Right lobe of liver (tissue), 6 donors: ENCODE data around the gene LZTS3. TPM values are rescaled to one million over a fixed set of nuclear protein-coding genes. Genes with fewer than 3 reads are reported as not detected.
A peak's percentile ranks its signal among the peaks of the same experiment; 100 is the strongest.

Source experiments
- ATAC-seq, 4 donors: fragments of 200-7000 bp; cut with Tn5 transposase; one replicate each; pipeline ENCODE4 v1.9.1; 2020; ENCODE audit warnings: mild to moderate bottlenecking in 4 of 4, moderate library complexity in 4 of 4
- DNase-seq, 3 donors: peaks; one replicate each; pipeline ENCODE4 v3.0.0-alpha.2; 2020
- H3K27ac ChIP-seq, 3 donors: fragments of 200-600 bp; one replicate each; pipeline ENCODE4 v1.8.0; 2022
- H3K27me3 ChIP-seq, 2 donors: fragments of 200-600 bp; one replicate each; pipeline ENCODE4 v1.8.0; 2022
- H3K36me3 ChIP-seq, 4 donors: fragments of 200-600 bp; sonication (generic) in 1 of 4; one replicate each; pipeline versions ENCODE4 v1.5.1 to v1.8.0; 2017 to 2022; ENCODE audit warnings: control low read depth in 1 of 4
- H3K4me1 ChIP-seq, 4 donors: fragments of 200-600 bp; sonication (generic) in 1 of 4; one replicate each; pipeline versions ENCODE4 v1.5.1 to v1.8.0; 2017 to 2022; ENCODE audit warnings: control low read depth in 1 of 4
- H3K4me3 ChIP-seq, 3 donors: fragments of 200-600 bp; one replicate each; pipeline ENCODE4 v1.8.0; 2022
- H3K9me3 ChIP-seq, 4 donors: fragments of 200-600 bp; sonication (generic) in 1 of 4; one replicate each; pipeline versions ENCODE4 v1.5.1 to v1.8.0; 2017 to 2022; ENCODE audit warnings: control low read depth in 1 of 4
- CTCF ChIP-seq, 4 donors: fragments of 200-600 bp in 3 of 4; fragments of 450-650 bp in 1 of 4; IDR thresholded peaks; one replicate each; pipeline versions ENCODE4 v1.5.1 to v1.8.0; 2016 to 2022; ENCODE audit warnings: antibody characterized with exemption in 4 of 4, mild to moderate bottlenecking in 2 of 4
- POLR2A ChIP-seq: fragments of 450-650 bp; IDR thresholded peaks from one replicate; pipeline ENCODE4 v1.6.1; 2017; ENCODE audit warnings: antibody characterized with exemption, mild to moderate bottlenecking
- WGBS: methylation state at CpG from one replicate; pipeline ENCODE4 v1.1.6; 2018; ENCODE audit warnings: low coverage, low lambda C conversion rate; ENCODE audit not compliant: insufficient coverage; ENCODE audit errors: missing lambda C conversion rate; 5-methylcytosine and 5-hydroxymethylcytosine counted together
- intact Hi-C, 2 donors: fragments of 100-400 bp; cut with DNase I; formaldehyde crosslinking; loops; one replicate each; pipeline versions ENCODE4 v1.11.2 to v1.14.1; 2022
- total RNA-seq, 6 experiments: library from RNA; depleted of rRNA in 2 of 6; stranded (reverse); fragments of >200 nt in 2 of 6; fragmentation: NEBNext Ultra II Directional in 3 of 6; extraction: Animal tissue kit (Norgen Biotek cat#: 25700) in 3 of 6; gene quantifications; one replicate each; pipeline versions ENCODE4 v1.1.0 to v1.2.4, GENCODE V29; 2016 to 2023
- donor health status: DM: no; HTN: yes; CAD: no.
- donor health status: DM: no; HTN: no; CAD: no.
- donor health status: DM: no; HTN: no; CAD: no.
- donor health status: DM: no; HTN: yes; CAD: no.
- donor health status: DM: no; HTN: yes; CAD: no.

Gene LZTS3
- total RNA-seq, 6 experiments from 2014 or later: 3.9 to 6.1 (median 4.9) TPM

GRCh38 chr20:3208786-3209256, 35.5 kb upstream of the LZTS3 start:
- H3K36me3 ChIP-seq: peaks cover 0 to 2% (median 0%) of the 10 kb centered on the region in 4 donors
- peak in 1 of 4 donors; percentile 7 for ATAC-seq

GRCh38 chr20:3204124-3204794, 30.9 kb upstream of the LZTS3 start, which contains the start of gene DDRGK1:
TSS of gene DDRGK1 (minus strand) at chr20:3204682. CDS start at chr20:3204627, 55 bp downstream.
- Histone ChIP-seq H3K27ac (peak within 1 kb of the TSS; percentile 74 to 80 (median 78)), H3K4me3 (peak within 1 kb of the TSS; percentile 87 to 98 (median 97)), H3K9me3 (no peaks in the 10 kb centered on the region), H3K36me3 (peaks cover 0 to 10% (median 8%) of the 10 kb centered on the region in 4 donors), H3K4me1 (peaks cover 0 to 5% (median 0%) of the 10 kb centered on the region in 4 donors), H3K27me3 (no peaks in the 10 kb centered on the region)
- ATAC-seq (peak; percentile 91 to 95 (median 93)), DNase-seq (peak; percentile 84 to 91 (median 88))
- TF ChIP-seq POLR2A (peak; percentile 70), CTCF (IDR thresholded peaks at IDR 0.05) (no peak)
- 1% methylated on average over 19 of the region's 48 CpGs for WGBS
- intact Hi-C loops: no loop called here

More at GRCh38 chr20:3208786-3209256, 35.5 kb upstream of the LZTS3 start:
- peak overlapping the region; percentile 69 to 72 (median 71) for H3K27ac ChIP-seq
- H3K9me3 ChIP-seq: no peaks in the 10 kb centered on the region
- intact Hi-C loops: no loop called here
- H3K4me3 ChIP-seq: peak overlapping the region; percentile 77 to 91 (median 83)
- no peak for TF ChIP-seq CTCF (IDR thresholded peaks at IDR 0.05)
- TF ChIP-seq POLR2A: no peak
- WGBS: 3% methylated on average over 5 of the region's 10 CpGs
- H3K4me1 ChIP-seq: peaks cover 0 to 4% (median 1%) of the 10 kb centered on the region in 4 donors
- no peak for DNase-seq
- no peaks in the 10 kb centered on the region for H3K27me3 ChIP-seq

- Histone ChIP-seq H3K4me1 (peaks cover 0 to 5% (median 0%) of the 10 kb centered on the region in 4 donors), H3K27ac (peak overlapping the region; percentile 74 to 80 (median 78)), H3K27me3 (no peaks in the 10 kb centered on the region), H3K36me3 (peaks cover 0 to 14% (median 9%) of the 10 kb centered on the region in 4 donors), H3K9me3 (no peaks in the 10 kb centered on the region), H3K4me3 (peak overlapping the region; percentile 87 to 98 (median 97))
- 8% methylated on average over 18 of the region's 31 CpGs for WGBS
- no peak for TF ChIP-seq CTCF (IDR thresholded peaks at IDR 0.05)
- TF ChIP-seq POLR2A: no peak
- DNase-seq (peak in 2 of 3 donors; percentile 45 to 62), ATAC-seq (peak; percentile 39 to 47 (median 43))
- intact Hi-C loops: no loop called here
These were observed 30.2 kb upstream of the LZTS3 start for GRCh38 chr20:3203315-3204123.

- peak overlapping the region in 2 of 3 donors; percentile 78 to 80 for H3K27ac ChIP-seq
- TF ChIP-seq CTCF (IDR thresholded peaks at IDR 0.05) (no peak), POLR2A (no peak)
- intact Hi-C loops: no loop called here
- ATAC-seq (no peak), DNase-seq (no peak)
- no peaks in the 10 kb centered on the region for H3K9me3 ChIP-seq
- H3K4me1 ChIP-seq: peaks cover 0 to 5% (median 0%) of the 10 kb centered on the region in 4 donors
- peaks cover 0 to 14% (median 9%) of the 10 kb centered on the region in 4 donors for H3K36me3 ChIP-seq
- H3K27me3 ChIP-seq: no peaks in the 10 kb centered on the region
- H3K4me3 ChIP-seq: peak overlapping the region; percentile 87 to 98 (median 97)
- 53% methylated on average over 7 of the region's 9 CpGs for WGBS
These were observed 29.6 kb upstream of the LZTS3 start for GRCh38 chr20:3202965-3203314.
